8988T (cell line): ENCODE measurements around the gene CEACAM4.
"Not testable (repeated sequence)": the region's sequence is repeated elsewhere in the genome, so short reads cannot be mapped to it uniquely, and the experiment has no call there.

ENCODE experiments used
- DNase-seq: peaks from one replicate; pipeline ENCODE4 v3.0.0; 2011

The CEACAM4 gene

GRCh38 chr19:41626877-41627276, at the start of gene CEACAM4:
Gene CEACAM4, minus strand, starts transcription at chr19:41627074. Its CDS starts 111 bp downstream, at chr19:41626963.
- no peak for DNase-seq

- DNase-seq: no peak
Observed at GRCh38 chr19:41671486-41671885, 44.6 kb upstream of the CEACAM4 start.

DNA sequence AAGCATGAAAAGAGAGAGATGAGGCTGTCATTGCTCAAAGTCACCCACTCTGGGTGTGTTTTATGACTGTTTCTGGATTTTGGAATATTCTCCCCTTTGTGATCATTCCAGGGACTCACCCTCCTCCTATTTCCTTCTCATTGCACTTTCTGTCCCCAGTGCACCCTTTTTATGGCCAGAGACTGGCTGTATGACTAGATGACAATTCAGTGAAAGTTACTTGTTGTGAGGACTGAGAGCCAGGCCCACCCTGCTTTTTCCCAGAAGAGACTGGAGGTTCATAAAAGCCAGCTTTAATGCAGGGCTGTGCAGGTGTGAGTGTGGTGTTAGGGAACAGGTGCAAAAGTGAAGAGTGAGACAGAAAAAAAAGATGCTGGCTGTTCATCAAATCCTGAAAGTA, 43.9 kb upstream of the CEACAM4 start:
- DNase-seq: no peak

GRCh38 chr19:41668315-41668714, 41.4 kb upstream of the CEACAM4 start:
- no peak for DNase-seq

- no peak for DNase-seq
Observed at GRCh38 chr19:41666075-41666474, 39.2 kb upstream of the CEACAM4 start.

- no peak for DNase-seq
Observed at GRCh38 chr19:41657157-41657556, 30.3 kb upstream of the CEACAM4 start.

GRCh38 chr19:41656756-41657155, 29.9 kb upstream of the CEACAM4 start:
- not testable (repeated sequence) for DNase-seq

DNA sequence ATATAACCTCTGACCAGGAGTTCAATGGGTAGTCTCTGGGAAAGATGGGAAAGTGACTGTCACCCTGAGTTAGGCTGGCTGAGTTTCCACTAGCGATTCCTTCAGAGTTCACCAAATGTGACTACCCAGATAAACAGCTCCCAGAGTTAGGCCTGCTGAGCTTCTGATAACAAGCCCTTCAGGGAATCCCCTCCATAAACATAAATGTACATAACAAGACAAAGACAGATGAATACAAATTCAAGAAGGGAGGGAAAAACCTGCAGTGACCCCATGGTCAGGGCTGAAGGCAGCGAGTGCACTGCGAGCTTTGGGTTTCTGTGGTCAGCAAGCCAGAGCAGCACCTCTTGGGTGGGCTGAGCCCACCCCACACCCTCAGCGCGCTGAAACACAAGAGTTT, 25.4 kb upstream of the CEACAM4 start:
- no peak for DNase-seq

GRCh38 chr19:41649827-41650226, 23.0 kb upstream of the CEACAM4 start:
- DNase-seq: no peak

GRCh38 chr19:41646589-41647204, 19.8 kb upstream of the CEACAM4 start:
- DNase-seq: no peak

DNA sequence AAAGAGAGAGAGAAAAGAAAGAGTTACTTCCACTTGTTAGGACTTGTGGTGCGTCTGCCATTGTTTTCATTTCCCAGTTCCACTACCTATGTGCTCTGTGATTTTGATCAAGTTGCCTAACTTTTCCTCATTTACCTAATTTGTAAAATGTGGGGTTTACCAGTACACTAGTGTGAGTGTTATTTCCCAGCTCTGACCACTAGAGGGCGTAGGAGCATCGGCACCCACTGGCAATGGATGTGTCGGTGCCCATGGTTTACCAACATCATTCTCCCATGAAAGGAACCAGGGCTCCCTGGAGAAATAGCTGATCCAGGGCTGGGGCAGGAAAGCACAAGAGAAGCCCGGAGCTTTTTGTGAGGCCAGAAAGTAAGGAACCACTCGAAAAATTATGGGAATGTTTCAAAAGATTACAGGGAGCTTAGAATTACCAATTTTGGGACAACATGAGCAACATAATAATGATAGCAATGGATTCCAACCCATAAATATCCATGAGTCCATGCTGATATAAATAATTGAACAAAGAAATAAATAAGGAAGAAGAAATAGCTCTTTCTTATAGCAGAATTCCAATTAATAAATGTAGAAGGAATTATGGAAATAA, 15.1 kb upstream of the CEACAM4 start:
- DNase-seq: peak; percentile 70

DNA sequence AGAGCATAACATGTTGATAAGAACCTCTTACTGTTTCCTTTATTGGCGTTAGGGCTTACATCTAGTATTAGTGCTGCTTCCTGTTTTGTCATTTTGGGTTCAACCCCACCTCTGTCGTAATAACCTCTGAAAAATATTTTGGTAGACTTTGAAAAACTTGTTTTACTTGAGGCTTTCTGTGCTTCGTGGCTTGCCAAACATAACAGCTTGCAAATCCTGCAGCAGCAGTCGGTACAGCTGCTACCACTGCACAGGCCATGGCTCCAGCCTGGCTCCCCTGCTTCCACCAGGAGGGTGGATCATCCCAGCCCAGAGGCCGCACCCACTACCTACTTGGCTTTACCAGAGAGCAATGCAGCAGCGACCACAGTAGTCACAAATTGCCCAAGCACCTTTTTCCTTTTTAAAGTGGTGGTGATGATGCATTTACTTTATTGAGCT, 11.8 kb upstream of the CEACAM4 start:
- no peak for DNase-seq

DNA sequence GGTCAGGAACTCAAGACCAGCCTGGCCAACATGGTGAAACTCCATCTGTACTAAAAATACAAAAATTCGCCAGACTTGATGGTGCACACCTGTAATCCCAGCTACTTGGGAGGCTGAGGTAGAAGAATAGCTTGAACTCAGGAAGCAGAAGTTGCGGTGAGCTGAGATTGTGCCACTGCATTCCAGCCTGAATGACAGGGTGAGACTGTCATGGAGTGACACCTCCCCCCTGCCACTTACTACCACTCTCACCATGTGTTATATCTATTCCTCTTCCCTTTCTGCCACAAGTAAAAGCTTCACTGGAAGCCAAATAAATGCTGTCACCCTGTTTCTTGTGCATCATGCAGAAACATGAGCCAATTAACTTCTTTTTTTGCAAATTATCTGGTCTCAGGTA, 10.6 kb upstream of the CEACAM4 start:
- no peak for DNase-seq

DNA sequence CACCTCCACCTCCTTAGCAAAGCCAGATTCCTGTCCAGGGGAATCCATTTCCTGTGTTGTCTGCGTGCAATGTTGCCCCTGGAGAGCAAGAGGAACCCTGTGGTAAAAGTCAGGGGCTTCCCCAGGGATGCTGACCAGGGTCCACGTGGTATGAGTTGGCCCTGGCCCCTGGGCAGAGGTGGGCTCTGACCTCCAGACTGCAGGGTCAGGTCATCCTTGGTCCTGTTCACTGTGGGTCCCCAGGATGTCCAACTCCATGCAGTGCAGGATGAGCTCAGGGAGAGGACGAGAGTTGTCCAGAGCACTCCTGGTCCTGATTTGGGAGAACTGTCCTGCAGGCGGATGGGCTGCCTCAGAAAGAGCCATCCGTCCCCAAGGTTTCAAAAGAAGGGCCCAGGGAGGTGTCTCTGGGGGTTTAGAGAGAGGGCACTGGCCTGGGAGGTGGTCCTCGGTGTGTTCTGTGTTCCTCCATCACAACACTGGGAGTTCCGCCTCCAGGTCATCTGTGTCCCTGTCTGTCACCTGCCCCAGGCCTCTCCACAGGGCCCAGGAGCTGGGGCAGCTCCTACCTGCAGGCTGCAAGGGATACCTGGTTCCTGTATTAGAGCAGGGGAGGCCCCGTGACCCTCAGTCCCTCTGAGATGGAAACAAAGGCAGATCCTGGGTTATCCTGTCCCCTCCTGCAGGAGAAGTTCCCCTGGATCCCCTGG, 1.2 kb upstream of the CEACAM4 start:
- DNase-seq: no peak

- no peak for DNase-seq
Observed at GRCh38 chr19:41626278-41626677, 596 bp downstream of the CEACAM4 start.

- DNase-seq: no peak
Observed at GRCh38 chr19:41624937-41625336, 1.9 kb downstream of the CEACAM4 start.

DNA sequence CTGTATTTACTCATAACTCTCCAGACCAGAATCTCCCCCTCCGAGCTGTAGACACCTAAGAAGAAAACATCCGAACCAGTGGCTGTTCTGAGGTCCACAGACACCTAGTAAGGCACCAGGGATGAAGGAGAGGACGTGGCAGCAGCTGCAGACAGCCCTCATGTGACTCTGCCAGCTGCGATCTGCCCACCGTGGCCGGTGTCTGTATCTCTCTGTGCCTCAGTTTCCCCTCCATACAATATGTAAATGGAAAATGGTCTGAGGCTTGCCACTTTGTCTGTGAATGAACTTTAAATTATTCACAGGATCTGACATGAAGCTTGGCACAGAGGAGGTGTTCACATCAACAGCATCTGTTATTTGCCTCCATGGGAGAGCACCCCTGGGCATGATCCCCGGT, 2.4 kb downstream of the CEACAM4 start:
- no peak for DNase-seq

DNA sequence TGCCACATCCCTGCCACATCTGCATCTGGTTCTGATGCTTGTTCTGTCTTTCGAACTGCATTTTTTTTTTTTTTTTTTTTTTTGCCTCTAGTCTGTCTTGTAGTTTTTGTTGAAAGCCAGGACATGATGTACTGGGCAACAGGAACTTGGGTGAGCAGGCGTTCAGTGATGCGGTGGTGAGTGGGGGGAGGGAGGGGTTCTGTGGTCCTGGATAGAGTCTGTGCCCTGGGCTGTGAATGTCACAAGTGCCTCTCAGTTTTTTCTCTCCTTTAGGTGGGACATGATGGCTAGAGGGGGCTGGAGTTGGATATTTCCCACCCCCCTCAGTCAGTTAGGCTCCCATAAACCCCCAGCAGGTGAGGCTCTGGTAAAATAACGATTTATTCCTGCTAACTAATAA, 3.5 kb downstream of the CEACAM4 start:
- DNase-seq: no peak

GRCh38 chr19:41621654-41622053, 5.2 kb downstream of the CEACAM4 start:
- DNase-seq: no peak

- DNase-seq: no peak
Observed at GRCh38 chr19:41621226-41621625, 5.6 kb downstream of the CEACAM4 start.

- no peak for DNase-seq
Observed at GRCh38 chr19:41620171-41620570, 6.7 kb downstream of the CEACAM4 start.

- DNase-seq: no peak
Observed at GRCh38 chr19:41619018-41619556, 7.8 kb downstream of the CEACAM4 start.

DNA sequence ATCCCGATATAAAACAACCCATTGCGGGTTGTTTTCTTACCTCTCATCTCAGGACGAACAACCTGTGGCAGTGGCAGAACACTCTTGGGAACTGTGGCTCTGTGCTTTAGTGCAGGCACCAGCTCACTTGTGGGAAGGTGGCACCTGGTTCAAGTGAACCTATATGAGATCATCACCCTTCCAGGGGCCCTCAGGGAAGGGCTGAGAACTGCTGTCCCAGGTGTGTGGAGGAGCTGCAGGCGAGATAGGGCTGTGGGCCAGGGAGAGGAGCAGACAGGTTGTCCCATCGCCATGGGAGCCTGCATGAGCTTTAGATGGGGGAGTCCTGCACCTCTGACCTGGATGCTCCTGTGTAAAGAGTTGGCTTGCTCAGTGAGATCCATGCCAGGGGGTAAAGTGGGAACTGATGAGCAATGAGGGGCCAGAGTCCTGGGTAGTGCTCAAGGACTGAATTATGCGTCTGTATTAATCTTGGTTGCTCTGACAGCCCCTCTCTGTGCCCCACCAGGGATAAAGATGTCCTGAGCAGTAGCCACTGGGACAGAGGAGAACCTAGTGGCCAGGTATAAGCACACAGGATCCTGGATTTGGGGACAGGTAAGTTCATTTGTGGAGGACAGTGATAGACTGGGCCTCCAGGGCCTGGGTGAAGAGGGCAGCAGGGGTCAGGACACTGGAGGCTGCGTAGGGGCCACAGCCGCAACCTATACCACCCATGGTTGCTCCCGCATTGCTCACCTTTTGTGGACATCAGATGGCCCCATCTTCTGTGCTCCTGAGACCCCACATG, 8.7 kb downstream of the CEACAM4 start:
- DNase-seq: no peak
